NCI-H2171 (cell line): Measurements from ENCODE around the gene CELF2.

Source experiments
- DNase-seq: peaks from one replicate; lab custom pipeline; 2025; lab: John Stamatoyannopoulos, UW

CELF2 gene

DNA sequence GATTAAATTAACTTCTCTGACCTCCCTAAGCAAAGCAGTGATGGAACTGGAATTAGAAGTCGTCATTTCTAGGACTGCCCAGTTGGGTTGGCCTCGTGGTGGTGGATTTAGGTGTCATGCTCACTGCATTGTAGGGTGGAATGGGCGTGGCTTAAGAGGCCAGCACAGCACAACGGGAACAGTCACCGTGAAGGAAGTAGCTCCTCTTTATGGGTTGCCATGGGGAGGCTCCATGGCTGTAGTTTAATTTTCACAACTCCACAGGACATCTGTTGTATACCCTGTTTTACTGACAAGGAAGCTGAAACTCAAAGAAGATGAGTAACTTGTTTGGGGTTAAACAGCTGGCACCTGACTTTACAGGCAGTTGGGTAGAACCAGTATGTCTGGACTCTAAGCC is 208.3 kb downstream of the CELF2 start:
- no peak for DNase-seq

DNA sequence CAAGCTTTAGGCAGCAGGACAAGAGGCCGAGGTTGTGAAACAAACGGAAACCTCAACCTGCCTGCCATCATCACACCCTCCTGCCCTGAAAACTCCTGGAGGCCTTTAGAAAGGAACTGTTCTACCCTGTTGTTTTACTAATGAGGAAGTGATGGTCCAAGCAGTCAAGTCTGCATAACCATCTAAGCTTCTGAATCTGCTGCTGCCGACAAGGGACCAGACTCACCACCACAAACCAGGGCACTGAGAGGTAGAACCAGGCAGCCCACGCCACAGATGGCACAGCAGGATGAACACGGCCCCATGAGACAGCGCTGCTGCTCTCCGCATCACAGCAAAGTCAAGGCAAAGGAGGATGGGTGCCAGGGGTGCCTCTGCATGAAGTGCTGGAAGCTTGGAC is 209.4 kb downstream of the CELF2 start:
- no peak for DNase-seq

DNA sequence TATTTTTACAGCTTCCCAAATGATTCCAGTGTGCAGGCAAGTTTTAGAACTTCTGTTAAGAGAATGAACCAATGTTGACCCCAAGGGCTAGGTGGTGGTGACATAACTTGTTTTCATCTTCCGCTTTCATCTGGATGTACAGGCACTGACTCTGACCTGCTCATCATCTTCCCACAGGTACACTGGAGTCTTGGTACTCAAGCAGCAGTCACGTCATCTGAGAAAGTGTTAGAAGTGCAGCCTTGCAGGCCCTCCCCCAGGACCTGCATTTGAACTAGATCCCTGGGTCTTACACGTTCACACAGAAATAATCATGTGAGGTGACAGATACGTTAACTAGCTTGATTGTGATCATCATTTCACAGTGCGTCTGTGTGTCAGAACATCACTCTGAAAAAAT is 212.2 kb downstream of the CELF2 start:
- DNase-seq: no peak

GRCh38 chr10:11230498-11231167 is 213.0 kb downstream of the CELF2 start:
- no peak for DNase-seq

- DNase-seq: no peak
Measured at GRCh38 chr10:11231285-11231684, 213.6 kb downstream of the CELF2 start.

DNA sequence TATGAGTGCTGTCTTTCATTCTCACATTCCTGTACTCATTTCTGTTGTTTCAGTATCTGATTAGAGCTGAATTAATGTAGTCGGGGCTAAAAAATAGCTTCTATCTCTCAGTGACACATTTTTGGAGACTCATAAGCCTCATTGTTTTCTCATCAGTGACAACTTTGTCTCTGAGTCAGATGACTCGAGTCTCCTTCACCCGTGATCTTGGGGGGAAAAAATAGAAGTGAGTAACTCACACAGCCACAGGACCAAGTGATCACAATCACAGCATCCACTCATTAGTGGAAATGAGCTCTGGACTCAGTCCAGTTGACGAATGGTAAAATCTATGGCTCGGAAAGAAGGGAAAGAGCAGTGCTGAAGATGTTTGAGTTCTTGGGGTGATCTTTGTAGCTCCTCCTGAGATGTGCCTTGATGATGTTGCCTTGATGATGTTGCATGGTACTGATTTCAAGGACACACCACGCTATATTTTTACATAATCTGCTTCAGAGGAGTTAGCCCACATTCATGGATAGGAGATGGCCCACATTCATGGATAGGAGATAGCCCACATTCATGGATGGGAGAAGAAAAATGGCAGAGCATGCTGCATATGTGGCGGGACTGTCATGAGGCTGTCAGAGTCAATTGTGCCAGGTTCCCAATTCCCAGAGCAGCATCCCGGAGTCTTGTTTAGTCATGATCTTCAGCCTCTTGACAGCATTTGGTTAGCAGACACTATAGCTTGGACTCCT is 214.7 kb downstream of the CELF2 start:
- no peak for DNase-seq

DNA sequence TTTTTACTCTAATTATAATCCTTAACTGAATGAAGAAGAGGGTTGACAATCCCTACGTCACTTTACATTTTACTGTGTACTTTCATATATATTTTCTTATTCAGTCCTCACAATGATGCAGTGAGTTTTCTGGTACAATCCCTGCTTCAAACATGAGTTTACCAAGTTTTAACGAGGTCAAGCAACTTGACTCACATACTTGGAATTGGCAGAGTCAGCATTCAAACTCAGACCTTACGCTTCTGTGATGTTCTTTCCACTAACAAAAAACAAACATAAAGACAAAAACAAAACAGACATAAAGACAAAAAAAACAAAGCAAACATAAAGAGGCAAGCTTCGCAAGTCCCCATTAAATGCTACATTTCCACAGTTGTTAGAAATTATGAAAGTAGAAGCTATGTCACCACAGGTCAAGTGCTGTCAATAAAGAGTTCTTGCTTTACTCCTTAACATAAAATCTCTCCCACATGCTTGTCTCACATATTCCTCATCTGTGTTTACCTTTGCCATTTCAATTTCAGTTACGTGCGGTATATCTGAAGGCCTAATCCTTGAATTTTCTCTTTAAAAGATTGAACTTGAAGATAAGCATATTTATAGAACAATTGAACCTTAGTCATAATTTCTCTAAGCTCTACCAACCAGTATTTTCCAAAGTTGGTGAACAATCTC is 217.3 kb downstream of the CELF2 start:
- DNase-seq: no peak

DNA sequence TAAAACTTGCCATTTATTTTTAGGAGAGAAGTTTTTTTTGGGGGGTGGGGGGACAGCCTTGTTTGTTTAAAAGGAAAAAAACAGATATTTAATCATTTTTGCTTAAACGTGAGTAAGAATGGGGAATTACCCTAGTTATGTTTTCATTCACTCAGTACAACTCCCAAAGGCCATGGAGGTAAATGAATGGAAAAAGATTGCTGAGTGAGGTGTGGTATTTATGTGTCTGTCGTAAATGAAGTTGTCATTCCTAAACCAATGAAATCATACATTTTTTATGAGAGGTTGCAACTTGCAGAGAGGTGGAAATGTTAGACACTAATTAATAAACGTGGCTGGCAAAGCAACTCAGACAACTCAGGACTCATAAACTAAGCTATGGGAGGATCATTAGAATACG is 218.1 kb downstream of the CELF2 start:
- no peak for DNase-seq

GRCh38 chr10:11236234-11236633 is 218.6 kb downstream of the CELF2 start:
- DNase-seq: no peak

- DNase-seq: no peak
Measured at GRCh38 chr10:11237571-11237970, 219.9 kb downstream of the CELF2 start.

DNA sequence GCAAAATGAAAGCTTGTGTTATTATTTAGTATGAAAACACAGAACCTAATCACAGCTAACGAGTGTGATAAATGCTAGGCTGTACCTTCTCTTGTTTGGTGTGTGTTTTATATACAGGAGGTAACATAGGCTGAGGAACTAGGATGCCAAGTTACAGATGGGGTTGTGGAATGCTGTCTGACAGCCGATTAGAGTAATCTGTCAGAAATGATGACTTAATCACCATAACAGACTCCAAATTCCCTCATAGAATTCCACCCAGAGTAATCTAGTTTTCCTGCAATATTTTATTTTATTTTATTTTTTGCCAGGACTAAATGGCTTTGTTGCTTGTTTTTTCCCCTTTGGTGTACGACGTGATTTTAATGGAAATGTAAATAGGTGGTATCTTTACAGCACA is 221.2 kb downstream of the CELF2 start:
- no peak for DNase-seq

DNA sequence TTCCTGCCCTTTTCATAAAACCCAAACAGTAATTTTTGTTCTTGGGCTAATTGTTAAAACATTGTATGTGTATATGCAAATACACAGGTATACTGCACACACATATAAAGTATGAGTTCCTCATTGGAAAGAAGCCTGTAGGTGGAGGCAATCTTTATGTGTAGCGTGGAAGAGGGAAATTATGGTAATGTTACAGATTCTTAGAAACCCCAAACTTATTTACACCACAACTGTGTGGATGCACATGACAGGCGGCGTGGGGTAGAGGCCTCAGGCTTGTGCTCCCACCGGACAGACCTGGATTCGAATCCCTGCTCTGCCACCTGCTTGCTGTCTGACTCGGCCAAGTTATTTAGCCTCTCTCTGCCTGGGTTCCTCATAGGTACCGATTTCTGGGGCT is 223.0 kb downstream of the CELF2 start:
- no peak for DNase-seq

DNA sequence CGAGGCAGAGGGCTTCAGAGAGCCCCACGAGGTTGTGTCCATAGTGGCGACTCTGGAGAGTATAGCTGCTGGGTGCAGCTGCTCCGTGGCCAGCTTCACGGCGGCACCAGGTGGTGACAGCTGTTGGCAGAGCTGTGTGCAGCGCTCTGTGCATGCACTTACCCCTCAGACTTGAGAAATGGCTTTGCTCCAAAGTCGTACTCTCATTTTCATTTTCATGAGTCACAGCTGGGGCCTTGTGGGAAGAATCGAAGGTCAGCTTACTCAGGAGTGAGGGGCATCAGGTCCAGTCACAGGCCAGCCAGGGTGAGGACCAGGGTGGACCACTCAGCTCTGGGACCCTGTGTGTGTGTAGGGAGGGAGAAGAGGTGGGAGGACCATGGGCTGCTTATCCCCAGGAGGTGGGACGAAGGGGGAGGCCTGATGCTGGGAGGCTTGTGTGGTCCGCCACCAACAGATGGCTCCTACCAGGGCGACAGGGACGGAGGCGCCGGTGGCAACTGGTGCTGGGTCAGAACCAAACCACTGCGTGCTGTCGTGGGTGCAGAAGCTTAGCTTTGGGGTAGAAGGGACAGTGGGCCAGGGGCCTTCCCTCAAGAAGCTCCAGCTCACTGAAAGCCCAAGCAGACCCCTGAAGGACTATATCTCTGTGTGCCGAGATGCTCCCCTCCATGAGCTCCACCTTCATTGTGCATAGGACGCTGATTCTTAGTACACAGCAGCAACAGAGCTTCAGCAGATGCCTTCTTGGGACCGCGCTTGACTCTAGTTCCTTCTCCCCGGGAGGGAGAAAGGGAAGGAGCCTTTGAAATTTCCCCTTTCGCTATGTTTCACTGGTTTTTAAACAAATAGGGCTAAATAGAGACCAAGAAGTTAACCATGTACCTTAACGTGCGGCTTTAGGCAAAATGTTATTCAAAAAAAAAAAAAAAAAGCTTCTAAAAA is 225.0 kb downstream of the CELF2 start:
- no peak for DNase-seq

GRCh38 chr10:11243425-11244222 is 226.0 kb downstream of the CELF2 start:
- no peak for DNase-seq

DNA sequence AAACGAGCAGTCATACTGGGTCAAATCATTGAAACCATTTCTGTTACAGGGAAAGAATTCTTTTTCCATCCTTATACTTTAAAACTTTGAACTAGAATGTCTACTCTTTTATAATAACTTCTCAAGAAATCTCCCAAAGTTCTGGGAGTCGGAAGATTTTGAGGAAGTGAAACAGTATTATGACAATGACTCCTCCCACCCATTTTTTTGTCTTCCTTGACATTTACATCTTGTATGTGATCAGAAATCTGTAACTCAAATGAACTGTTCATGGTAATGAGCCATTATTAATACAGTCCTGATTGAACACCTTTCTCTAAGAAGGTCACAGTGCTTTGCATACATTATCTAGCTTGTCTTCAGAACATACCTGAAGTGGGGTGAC is 227.4 kb downstream of the CELF2 start:
- no peak for DNase-seq

GRCh38 chr10:11245510-11245909 is 227.8 kb downstream of the CELF2 start:
- DNase-seq: no peak

- no peak for DNase-seq
Measured at GRCh38 chr10:11245981-11246590, 228.4 kb downstream of the CELF2 start.

GRCh38 chr10:11246752-11247467 is 229.2 kb downstream of the CELF2 start:
- no peak for DNase-seq

- no peak for DNase-seq
Measured at GRCh38 chr10:11249152-11249807, 231.6 kb downstream of the CELF2 start.

DNA sequence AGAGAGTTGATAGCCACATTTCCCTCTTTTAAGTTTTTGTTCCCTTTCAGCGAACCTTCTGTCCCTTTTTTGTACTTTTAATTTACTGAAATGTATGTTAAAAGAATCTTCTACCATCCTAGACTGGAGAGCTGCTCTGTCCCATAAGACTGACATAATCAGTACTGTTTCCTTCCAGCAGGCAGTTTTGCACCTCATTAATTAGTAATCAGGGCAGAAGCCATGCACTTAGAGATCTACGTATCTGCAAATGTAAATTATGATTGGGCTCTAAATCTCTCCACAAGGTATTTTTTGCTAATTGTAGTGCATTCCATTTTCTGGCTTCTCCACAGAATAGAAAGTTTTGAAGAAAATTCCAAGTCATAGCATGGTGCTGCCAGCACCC is 232.1 kb downstream of the CELF2 start:
- no peak for DNase-seq
